ENCODE data around the gene EXOC2. TPM values are rescaled to one million over a fixed set of nuclear protein-coding genes. Genes with fewer than 3 reads are reported as not detected.
"Not testable (repeated sequence)": the region's sequence is repeated elsewhere in the genome, so short reads cannot be mapped to it uniquely, and the experiment has no call there.

EXOC2 gene
- total and polyA plus RNA-seq, 9 donors = 19.5 to 25.1 (median 21.8) TPM

DNA sequence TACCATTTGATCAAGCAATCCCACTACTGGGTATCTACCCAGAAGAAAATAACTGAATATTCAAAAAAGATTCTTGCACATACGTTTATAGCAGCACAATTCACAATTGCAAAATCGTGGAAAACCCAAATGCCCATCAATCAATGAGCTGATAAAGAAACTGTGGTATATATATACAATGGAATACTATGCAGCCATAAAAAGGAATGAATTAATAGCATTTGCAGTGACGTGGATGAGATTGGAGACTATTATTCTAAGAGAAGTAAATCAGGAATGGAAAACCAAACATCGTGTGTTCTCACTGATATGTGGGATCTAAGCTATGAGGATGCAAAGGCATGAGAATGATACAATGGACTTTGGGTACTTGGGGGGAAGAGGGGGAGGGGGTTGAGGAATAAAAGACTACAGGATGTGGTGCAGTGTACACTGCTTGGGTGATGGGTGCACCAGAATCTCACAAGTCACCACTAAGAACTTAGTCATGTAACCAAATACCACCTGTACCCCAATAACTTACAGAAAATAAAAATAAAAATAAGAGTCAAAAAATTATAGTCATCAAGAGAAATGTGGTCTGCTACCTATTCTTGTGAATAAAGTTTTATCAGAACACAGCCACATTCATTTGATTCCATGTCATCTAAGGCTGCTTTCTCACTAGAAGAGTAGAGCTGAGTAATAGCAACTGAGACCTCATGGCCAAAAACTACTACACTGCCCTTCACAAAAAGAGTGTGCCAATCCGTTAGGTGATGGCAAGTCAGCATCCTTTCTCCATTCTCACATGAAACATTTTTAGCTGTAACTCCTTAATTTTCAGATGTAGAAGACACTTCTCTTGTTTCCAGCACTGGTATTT is 27.3 kb downstream of the EXOC2 start:
- 89% methylated on average over 3 of the region's 5 CpGs for WGBS (ENCODE audit: insufficient coverage)
- no peaks in the 10 kb centered on the region for H3K4me1 ChIP-seq (ENCODE audit: control insufficient read depth, insufficient read depth, low read length)
- H3K27me3 ChIP-seq (ENCODE audit: control insufficient read depth, insufficient read depth, low read length) = no peaks in the 10 kb centered on the region
- H3K4me3 ChIP-seq (ENCODE audit: low read length) = no peak overlapping the region
- DNase-seq = no peak
- H3K9me3 ChIP-seq (replicated peaks; ENCODE audit: control insufficient read depth, low read depth, low read length) = no peaks in the 10 kb centered on the region
- no peak overlapping the region for H3K27ac ChIP-seq (ENCODE audit: low read length)
- H3K36me3 ChIP-seq (ENCODE audit: control insufficient read depth, insufficient read depth, low read length) = peaks cover 7% of the 10 kb centered on the region

DNA sequence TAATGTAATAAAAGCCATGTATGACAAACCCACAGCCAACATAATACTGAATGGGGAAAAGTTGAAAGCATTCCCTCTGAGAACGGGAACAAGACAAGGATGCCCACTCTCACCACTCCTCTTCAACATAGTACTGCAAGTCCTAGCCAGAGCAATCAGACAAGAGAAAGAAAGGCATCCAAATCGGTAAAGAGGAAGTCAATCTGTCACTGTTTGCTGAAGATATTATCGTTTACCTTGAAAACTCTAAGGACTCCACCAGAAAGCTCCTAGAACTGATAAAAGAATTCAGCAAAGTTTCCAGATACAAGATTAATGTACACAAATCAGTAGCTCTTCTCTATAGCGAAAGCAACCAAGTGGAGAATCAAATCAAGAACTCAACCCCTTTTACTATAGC is 29.2 kb downstream of the EXOC2 start:
- H3K4me3 ChIP-seq (ENCODE audit: low read length); H3K27ac ChIP-seq (ENCODE audit: low read length): not testable (repeated sequence)
- WGBS (ENCODE audit: insufficient coverage) = no CpG with 5 or more reads among the region's 4 CpGs

DNA sequence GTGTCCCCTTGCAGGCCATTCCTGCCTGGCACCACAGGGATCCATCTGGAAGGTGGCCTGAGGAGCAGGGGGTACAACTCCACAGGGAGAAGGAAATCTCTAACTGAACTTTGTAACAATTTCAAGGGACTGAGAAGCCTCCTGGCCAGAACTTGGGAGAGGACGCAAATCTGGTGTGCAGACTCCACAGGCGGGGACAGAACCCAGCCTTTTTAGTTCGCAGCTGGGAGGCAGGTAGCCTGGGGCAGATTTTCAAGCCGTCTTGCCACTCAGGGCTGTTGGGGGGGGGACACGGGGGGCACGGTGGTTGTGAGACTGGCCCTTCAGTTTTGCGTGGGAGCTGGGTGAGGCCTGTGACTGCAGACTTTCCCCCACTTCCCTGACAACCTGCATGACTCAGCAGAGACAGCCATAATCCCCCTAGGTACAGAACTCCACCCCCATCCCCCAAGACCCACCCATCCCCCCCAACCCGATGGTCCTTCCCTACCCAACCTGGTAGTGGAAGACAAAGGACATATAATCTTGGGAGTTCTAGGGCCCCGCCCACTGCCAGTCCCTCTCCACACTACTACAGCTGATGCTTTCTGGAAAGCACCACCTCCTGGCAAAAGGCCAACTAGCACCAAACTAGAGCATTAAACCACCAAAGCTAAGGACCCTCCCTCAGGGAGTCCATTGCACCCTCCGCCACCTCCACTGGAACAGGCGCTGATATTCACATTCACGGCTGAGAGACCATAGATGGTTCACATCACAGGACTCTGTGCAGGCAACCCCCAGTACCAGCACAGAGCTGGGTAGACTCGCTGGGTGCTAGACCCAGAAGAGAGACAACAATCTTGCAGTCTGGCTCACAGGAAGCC is 33.0 kb downstream of the EXOC2 start:
- H3K9me3 ChIP-seq (replicated peaks; ENCODE audit: control insufficient read depth, low read depth, low read length) = no peaks in the 10 kb centered on the region
- WGBS (ENCODE audit: insufficient coverage) = 87% methylated on average over 7 of the region's 13 CpGs
- H3K27ac ChIP-seq (ENCODE audit: low read length) = no peak overlapping the region
- H3K27me3 ChIP-seq (ENCODE audit: control insufficient read depth, insufficient read depth, low read length) = no peaks in the 10 kb centered on the region
- peaks cover 3% of the 10 kb centered on the region for H3K36me3 ChIP-seq (ENCODE audit: control insufficient read depth, insufficient read depth, low read length)
- no peak overlapping the region for H3K4me3 ChIP-seq (ENCODE audit: low read length)
- no peaks in the 10 kb centered on the region for H3K4me1 ChIP-seq (ENCODE audit: control insufficient read depth, insufficient read depth, low read length)
- no peak for DNase-seq

More for the DNA sequence above, 29.2 kb downstream of the EXOC2 start:
- not testable (repeated sequence) for H3K36me3 ChIP-seq (ENCODE audit: control insufficient read depth, insufficient read depth, low read length); DNase-seq; H3K27me3 ChIP-seq (ENCODE audit: control insufficient read depth, insufficient read depth, low read length); H3K4me1 ChIP-seq (ENCODE audit: control insufficient read depth, insufficient read depth, low read length); H3K9me3 ChIP-seq (replicated peaks; ENCODE audit: control insufficient read depth, low read depth, low read length)

DNA sequence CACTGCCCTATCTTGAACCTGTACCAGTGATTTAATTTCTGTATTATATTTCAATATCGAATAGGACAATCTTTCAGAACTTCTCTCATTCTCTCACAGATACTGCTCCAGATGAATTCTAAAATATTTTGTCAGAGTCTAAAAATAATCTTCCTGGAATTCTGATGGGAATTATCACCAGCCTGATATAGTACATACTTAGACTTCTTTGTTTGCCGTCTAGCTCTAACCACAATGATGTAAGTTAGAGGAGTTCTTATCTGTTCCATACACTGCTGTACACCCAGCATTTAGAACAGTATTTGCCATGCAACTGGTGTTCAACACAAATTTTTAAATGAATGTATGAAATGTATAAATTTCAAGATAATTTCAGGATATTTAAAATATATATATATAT is 34.7 kb downstream of the EXOC2 start:
- peaks cover 5% of the 10 kb centered on the region for H3K9me3 ChIP-seq (replicated peaks; ENCODE audit: control insufficient read depth, low read depth, low read length)
- no CpG with 5 or more reads among the region's 2 CpGs for WGBS (ENCODE audit: insufficient coverage)
- peaks cover 3% of the 10 kb centered on the region for H3K36me3 ChIP-seq (ENCODE audit: control insufficient read depth, insufficient read depth, low read length)
- peak; percentile 5 for DNase-seq
- no peak overlapping the region for H3K4me3 ChIP-seq (ENCODE audit: low read length)
- no peaks in the 10 kb centered on the region for H3K27me3 ChIP-seq (ENCODE audit: control insufficient read depth, insufficient read depth, low read length)
- H3K27ac ChIP-seq (ENCODE audit: low read length) = no peak overlapping the region
- no peaks in the 10 kb centered on the region for H3K4me1 ChIP-seq (ENCODE audit: control insufficient read depth, insufficient read depth, low read length)

DNA sequence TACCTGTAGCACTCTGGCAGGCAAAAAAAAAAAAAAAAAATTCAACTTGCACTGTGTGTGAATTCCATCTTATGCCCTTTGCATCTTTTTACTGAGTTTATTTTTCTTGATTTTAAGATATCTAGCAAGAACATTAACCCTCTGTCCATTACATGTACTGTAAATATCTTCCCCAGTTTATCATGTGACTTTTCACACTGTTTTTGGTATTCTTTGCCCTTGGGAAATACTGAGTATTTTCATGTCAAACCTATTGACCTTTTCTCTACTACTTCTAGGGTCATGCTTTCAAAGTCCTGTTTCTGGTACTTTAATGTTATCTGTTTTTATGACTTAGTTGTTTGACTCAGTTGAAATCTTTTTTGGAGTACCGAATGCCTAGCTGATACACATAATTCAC is 35.2 kb downstream of the EXOC2 start:
- Histone ChIP-seq H3K36me3 (ENCODE audit: control insufficient read depth, insufficient read depth, low read length) (peaks cover 3% of the 10 kb centered on the region), H3K27ac (ENCODE audit: low read length) (no peak overlapping the region), H3K4me3 (ENCODE audit: low read length) (no peak overlapping the region), H3K27me3 (ENCODE audit: control insufficient read depth, insufficient read depth, low read length) (no peaks in the 10 kb centered on the region), H3K9me3 (replicated peaks; ENCODE audit: control insufficient read depth, low read depth, low read length) (peaks cover 5% of the 10 kb centered on the region), H3K4me1 (ENCODE audit: control insufficient read depth, insufficient read depth, low read length) (no peaks in the 10 kb centered on the region)
- DNase-seq = no peak
- WGBS (ENCODE audit: insufficient coverage) = no CpG with 5 or more reads among the region's 1 CpG

DNA sequence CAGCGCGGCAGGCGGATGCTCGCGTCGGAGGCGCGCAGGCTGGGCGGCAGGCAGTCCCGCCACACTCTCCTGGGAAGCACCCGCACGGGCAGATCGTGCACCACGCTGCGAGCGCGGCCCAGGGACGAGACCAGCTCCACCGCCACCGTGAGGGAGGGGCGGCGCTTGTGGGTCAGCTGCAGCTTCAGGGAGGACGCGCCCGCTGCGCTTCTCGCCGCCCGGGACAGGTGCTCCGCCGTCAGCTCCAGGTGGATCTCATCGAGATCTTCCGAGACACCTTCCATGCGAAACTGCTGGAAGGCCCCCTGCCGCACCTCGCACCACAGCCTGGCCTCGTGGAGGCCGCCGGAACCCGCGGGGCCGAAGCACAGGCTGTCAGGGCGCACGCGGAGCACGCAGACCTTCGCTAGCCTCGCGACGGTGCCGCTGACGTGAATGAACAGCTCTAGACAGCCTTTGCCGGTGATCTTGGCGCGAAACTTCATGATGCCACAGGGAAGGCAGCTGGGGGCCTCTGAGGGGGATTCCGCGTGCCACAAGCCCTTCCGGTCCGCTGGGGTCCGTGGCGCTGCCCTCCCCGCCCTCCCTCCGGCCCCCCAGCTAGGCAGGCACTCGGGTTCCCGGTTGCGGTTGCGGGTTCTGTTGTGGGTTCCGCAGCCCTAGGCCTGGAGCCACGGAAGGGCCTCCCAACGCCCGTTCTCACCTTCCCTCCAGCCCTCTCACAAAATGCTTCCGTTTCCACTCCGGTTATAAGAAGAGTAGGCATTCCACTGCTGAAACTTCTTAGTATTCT is 36.3 kb downstream of the EXOC2 start, which contains the start of gene HUS1B:
Gene HUS1B, minus strand, starts transcription at position 641 of the 793 bp plus-strand sequence. Its CDS starts 156 bp downstream, at position 485.
- H3K9me3 ChIP-seq (replicated peaks; ENCODE audit: control insufficient read depth, low read depth, low read length) = peaks cover 5% of the 10 kb centered on the region
- 93% methylated on average over 73 of the region's 73 CpGs for WGBS (ENCODE audit: insufficient coverage)
- H3K27ac ChIP-seq (ENCODE audit: low read length) = no peak within 1 kb of the TSS

DNA sequence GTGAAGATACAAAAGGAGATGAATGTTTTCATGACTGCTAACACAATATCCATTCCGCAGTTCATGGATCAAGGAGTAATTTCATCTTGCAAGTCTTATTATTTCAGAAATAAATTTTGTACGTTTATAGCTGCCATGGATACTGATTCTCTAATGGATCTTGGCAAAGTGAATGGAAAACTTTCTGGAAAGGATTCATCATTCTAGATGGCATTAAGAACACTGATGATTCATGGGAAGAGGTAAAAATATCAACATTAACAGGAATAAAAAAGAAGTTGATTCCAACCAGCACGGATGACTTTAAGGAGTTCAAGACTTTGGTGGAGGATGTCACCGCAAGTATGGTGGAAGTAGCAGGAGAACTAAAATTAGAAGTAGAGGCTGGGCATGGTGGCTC is 38.8 kb downstream of the EXOC2 start:
- peaks cover 5% of the 10 kb centered on the region for H3K9me3 ChIP-seq (replicated peaks; ENCODE audit: control insufficient read depth, low read depth, low read length)
- H3K27me3 ChIP-seq (ENCODE audit: control insufficient read depth, insufficient read depth, low read length) = no peaks in the 10 kb centered on the region
- no peak overlapping the region for H3K27ac ChIP-seq (ENCODE audit: low read length)
- no peaks in the 10 kb centered on the region for H3K4me1 ChIP-seq (ENCODE audit: control insufficient read depth, insufficient read depth, low read length)
- DNase-seq = no peak
- H3K36me3 ChIP-seq (ENCODE audit: control insufficient read depth, insufficient read depth, low read length) = peaks cover 3% of the 10 kb centered on the region
- 80% methylated on average over 2 of the region's 4 CpGs for WGBS (ENCODE audit: insufficient coverage)
- H3K4me3 ChIP-seq (ENCODE audit: low read length) = no peak overlapping the region

More for the DNA sequence above, 36.3 kb downstream of the EXOC2 start, which contains the start of gene HUS1B:
- no peak for DNase-seq
- no peaks in the 10 kb centered on the region for H3K4me1 ChIP-seq (ENCODE audit: control insufficient read depth, insufficient read depth, low read length)
- peaks cover 3% of the 10 kb centered on the region for H3K36me3 ChIP-seq (ENCODE audit: control insufficient read depth, insufficient read depth, low read length)
- no peaks in the 10 kb centered on the region for H3K27me3 ChIP-seq (ENCODE audit: control insufficient read depth, insufficient read depth, low read length)
- H3K4me3 ChIP-seq (ENCODE audit: low read length) = no peak within 1 kb of the TSS

DNA sequence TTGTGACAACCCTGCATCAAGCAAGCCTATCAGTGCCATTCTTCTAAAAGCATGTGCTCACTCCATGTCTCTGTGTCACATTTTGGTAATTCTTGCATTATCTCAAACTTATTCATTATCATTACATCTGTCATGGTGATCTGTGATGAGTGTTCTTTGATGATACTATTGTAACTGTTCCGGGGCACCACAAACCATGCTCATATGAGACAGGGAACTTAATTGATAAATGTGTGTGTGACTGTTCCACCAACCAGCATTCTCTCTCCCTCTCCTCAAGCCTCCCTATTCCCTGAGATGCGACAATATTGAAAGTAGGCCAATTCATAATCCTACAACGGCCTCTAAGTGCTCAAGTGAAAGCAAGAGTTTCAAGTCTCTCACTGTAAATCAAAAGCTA is 40.1 kb downstream of the EXOC2 start:
- Histone ChIP-seq H3K4me3 (ENCODE audit: low read length) (no peak overlapping the region), H3K27me3 (ENCODE audit: control insufficient read depth, insufficient read depth, low read length) (no peaks in the 10 kb centered on the region), H3K27ac (ENCODE audit: low read length) (no peak overlapping the region), H3K36me3 (ENCODE audit: control insufficient read depth, insufficient read depth, low read length) (peaks cover 3% of the 10 kb centered on the region), H3K9me3 (replicated peaks; ENCODE audit: control insufficient read depth, low read depth, low read length) (peaks cover 5% of the 10 kb centered on the region), H3K4me1 (ENCODE audit: control insufficient read depth, insufficient read depth, low read length) (no peaks in the 10 kb centered on the region)
- no CpG with 5 or more reads among the region's 3 CpGs for WGBS (ENCODE audit: insufficient coverage)
- no peak for DNase-seq

DNA sequence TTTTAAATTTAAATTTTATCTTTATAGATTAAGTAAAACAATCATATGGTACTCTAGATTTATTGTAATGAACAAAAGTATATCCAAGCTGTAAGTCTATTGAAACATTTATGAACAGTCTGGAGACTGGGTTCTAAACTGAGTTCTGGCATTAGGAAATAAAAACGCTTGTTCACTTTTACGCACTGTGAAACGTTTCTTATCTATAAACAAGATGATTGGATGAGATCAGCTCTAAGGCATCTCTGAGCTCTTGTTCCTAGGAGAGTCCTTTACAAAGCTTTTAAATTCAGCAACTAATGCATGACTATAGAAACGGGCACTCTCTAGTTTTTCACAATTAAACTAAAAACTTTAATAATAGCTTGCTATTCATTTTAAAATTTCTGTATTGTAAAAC is 42.8 kb downstream of the EXOC2 start:
- Histone ChIP-seq H3K27ac (ENCODE audit: low read length) (no peak overlapping the region), H3K36me3 (ENCODE audit: control insufficient read depth, insufficient read depth, low read length) (no peaks in the 10 kb centered on the region), H3K27me3 (ENCODE audit: control insufficient read depth, insufficient read depth, low read length) (no peaks in the 10 kb centered on the region), H3K4me3 (ENCODE audit: low read length) (no peak overlapping the region), H3K9me3 (replicated peaks; ENCODE audit: control insufficient read depth, low read depth, low read length) (peaks cover 5% of the 10 kb centered on the region), H3K4me1 (ENCODE audit: control insufficient read depth, insufficient read depth, low read length) (no peaks in the 10 kb centered on the region)
- no peak for DNase-seq
- no CpG with 5 or more reads among the region's 4 CpGs for WGBS (ENCODE audit: insufficient coverage)

Data from muscle of leg (tissue), 11 donors.